ENCODE results near the gene KRTAP6-1. TPM values are rescaled to one million over a fixed set of nuclear protein-coding genes. Genes with fewer than 3 reads are reported as not detected.

KRTAP6-1 gene, protein sequence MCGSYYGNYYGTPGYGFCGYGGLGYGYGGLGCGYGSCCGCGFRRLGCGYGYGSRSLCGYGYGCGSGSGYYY
- polyA plus RNA-seq (ENCODE audit: insufficient read length in 3 of 3): not detected

DNA sequence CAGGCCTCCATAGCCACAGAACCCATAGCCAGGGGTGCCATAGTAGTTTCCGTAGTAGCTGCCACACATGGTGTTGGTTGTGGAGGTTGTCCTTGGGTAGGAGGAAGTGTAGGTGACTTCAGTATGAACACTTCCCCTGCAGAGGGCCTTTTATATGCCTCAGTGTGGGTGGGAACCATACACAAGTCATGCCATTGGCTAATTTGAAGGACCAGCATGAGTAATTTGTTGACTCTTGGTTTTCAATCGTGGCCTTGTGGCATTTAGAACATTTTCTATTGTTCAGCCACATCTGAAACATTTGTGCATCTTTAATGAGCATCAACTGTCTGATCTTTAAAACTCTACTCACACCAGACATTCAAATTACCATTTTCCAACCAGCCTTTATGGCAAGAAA is at the start of gene KRTAP6-1:
Gene KRTAP6-1, minus strand, starts transcription at position 95 of the 400 bp plus-strand sequence. Its CDS starts 26 bp downstream, at position 69.
- DNase-seq (ENCODE audit: low read depth in 3 of 3, low spot score in 2 of 3): no peak

DNA sequence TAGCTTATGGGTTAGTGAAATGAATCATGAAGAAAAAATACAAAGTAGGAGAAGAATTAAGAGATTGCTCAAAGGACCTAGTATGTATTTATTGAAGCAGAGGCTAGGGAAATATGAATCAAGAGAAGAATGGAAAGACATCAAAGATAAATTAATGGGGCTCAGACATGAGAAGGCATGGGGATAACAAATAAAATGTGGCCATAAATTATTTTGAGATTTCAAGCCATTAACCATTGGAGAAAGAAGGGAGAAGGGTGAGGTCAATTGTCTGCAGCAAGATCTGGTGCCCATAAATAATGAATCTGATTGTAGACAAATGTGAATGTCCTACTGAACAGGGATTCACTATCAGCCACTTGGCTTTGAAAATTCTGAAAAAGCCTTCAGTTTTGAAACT is 39.2 kb upstream of the KRTAP6-1 start:
- no peak for DNase-seq (ENCODE audit: low read depth in 3 of 3, low spot score in 2 of 3)

DNA sequence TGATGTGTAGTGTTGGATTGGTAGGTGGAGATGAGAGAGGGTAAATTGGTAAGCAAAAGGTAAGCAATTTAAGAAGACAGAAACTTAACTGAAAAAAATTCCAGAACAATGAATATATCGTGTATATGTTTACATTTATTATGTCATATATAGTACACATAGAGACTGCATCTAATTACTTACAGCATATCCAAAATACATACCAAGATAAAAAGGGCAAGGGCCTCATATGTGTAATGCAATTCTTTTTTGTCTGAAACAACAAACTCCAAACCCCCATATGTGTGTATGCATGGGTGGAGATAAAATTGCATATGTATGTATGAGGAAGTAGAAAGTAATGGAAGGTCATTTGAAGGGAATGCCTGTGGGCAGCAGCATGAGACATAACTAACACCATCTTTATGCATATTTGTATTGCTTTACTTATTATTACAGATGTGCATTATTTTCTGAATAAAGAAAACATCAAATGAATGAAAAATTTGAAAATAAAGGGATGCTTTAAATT is 33.2 kb upstream of the KRTAP6-1 start:
- DNase-seq (ENCODE audit: low read depth in 3 of 3, low spot score in 2 of 3): no peak

DNA sequence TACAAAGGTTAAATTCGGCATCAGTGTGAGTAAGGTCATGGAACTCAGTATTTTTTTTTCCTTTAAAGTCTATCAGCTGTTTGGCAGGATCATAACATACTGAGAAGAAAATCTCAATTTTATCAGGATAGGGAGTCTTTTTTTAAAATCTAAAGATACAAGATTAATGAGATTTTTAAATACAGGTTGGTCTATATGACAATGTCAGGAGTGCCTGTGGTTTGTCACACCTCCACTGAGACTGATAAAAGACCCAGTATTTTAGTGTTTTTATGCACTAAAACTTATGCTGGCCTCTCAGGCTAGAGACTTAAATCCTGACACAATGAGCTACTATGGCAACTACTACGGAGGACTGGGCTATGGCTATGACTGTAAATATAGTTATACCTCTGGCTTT is 28.8 kb upstream of the KRTAP6-1 start, which contains the start of gene KRTAP20-3:
Gene KRTAP20-3, plus strand, starts transcription at position 301 of the 400 bp plus-strand sequence.
- DNase-seq (ENCODE audit: low read depth in 3 of 3, low spot score in 2 of 3): no peak

DNA sequence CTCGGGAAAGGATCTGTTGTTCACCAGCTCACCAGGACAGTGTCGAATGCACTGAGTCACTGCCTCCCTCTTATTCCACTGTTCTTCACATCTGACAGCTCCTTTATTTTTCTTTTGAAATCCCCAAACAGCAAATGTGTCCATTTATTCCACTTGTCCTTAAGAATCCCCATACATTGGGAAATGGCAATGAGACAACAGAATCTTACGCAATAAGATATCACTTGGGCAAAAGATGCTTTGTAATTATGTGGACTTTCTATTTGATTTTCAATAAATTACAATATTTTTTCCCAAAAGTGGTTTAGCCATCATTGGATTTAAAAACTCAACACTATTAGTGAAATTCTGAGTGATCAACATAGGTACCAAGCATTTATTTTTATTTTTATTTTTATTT is 25.0 kb upstream of the KRTAP6-1 start:
- DNase-seq (ENCODE audit: low read depth in 3 of 3, low spot score in 2 of 3): no peak

DNA sequence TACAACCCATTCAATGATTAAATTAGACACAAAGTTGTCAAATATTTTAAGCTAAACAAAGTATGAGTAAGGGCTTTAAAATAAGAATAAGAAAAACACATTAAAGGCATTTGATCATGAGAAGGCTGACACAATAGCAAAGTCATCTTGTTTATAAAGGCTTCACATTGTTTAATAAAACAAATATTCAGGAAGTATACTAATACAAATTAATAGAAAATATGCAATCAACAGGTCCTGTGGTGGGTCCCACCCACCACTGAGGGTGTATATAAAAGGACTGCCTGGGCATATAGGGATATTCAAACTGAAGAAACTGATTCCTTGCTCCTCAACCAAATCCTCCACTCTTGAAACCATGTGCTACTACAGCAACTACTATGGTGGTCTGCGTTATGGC is 21.2 kb upstream of the KRTAP6-1 start, which contains the start of gene KRTAP20-2:
Gene KRTAP20-2, plus strand, starts transcription at position 301 of the 400 bp plus-strand sequence. Its CDS starts 58 bp downstream, at position 359.
- DNase-seq (ENCODE audit: low read depth in 3 of 3, low spot score in 2 of 3): no peak

DNA sequence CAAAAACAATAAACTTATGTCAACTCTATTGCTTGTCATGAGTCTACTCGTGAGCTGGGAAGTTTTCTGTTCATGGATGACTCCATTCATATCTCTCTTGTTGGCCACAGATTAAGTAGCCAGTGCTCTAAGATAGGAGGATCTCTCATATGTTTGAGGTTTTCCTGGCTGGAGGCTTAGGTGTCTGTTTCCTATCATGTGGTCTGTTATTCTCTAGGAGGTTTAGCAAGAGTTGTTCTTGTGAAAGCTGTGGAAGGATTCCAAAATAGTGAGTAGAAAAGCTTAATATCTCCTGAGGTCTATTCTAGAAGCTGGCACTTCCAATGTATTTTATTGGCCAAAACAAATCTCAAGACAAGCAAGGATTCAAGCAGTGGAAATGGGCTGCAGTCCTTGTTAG is 15.5 kb upstream of the KRTAP6-1 start:
- no peak for DNase-seq (ENCODE audit: low read depth in 3 of 3, low spot score in 2 of 3)

DNA sequence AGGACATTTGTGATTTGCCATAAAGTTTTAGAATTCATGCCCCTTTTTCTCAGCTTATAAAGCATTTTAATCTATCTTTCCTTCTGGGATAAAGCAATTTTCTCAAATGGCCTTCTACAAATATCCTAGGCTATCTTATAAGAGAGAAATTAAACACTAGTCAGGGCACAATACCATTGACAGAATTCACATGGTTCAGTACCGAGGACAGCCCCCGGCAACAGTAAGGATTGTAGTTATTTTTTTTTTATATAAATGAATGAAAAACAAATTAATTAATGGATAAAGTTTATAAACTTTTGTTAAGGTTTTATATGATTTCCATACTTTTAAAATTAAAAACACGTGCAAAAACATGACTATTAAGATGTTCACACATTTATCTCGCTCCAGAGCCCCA is 14.4 kb upstream of the KRTAP6-1 start:
- DNase-seq (ENCODE audit: low read depth in 3 of 3, low spot score in 2 of 3): no peak

DNA sequence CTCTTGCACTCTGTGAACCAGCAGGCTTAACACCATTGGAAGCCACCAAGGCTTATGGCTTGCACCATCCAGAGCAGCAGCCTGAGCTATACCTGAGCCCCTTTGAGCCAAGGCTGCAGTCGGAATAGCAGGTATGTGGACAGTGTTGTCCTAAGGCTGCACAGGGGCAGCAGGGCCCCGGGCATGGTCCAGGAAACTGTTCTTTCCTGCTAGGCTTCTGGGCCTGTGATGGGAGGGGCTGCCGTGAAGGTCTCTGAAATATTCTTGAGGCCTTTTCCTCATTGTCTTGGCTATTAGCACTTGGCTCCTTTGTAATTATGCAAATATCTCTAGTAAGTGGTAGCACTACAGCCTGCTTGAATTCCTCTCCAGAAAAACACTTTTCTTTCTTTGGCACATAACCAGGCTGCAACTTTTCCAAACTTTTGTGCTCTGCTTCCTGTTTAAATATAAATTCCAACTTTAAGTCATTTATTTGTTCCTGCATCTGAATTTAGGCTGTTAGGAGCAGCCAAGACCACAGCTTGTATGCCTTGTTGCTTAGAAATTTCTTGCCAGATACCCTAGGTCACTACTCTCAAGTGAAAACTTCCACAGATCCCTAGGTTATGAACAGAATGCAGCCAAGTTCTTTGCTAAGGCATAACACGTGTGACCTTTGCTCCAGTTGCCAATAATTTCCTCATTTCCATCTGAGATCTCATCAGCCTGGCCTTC is 11.9 kb upstream of the KRTAP6-1 start:
- DNase-seq (ENCODE audit: low read depth in 3 of 3, low spot score in 2 of 3): no peak

DNA sequence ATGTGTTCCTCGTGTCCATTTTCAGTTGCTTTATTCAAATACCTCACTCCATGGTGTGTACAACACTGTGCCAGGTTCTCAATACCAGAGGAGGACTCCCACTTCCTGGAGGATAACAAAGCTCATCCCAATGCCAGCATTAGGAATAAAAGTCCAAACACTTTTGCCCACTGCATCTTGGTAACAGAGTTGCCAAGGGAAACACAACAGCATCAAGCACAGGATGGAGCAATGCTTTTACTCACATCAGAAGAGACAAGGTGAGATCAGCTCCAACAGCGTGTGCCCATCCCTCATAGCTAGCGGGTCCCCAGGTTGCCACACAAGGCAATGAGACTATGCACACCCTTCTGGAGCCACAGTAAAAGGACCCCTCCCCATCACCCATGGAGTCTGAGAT is 9.6 kb upstream of the KRTAP6-1 start:
- no peak for DNase-seq (ENCODE audit: low read depth in 3 of 3, low spot score in 2 of 3)

DNA sequence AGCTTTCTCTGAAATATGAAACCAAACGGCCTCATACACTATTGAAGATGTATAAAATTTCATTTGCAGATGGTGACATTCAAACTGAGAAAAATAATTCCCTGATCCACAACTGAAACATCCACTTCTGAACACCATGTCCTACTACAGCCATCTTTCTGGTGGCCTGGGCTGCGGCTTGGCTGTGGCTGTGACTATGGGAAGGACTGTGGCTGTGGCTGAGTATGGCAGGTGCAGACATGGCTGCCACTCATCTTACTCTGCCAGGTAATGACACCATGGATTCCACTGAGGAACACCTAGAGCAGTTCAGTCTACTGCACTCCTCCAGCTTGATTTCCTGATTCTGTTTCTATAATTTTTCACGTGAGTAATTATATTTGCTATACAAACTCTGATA is 6.8 kb upstream of the KRTAP6-1 start, which contains the start of gene KRTAP20-4:
Gene KRTAP20-4, plus strand, starts transcription at position 106 of the 400 bp plus-strand sequence.
- no peak for DNase-seq (ENCODE audit: low read depth in 3 of 3, low spot score in 2 of 3)

DNA sequence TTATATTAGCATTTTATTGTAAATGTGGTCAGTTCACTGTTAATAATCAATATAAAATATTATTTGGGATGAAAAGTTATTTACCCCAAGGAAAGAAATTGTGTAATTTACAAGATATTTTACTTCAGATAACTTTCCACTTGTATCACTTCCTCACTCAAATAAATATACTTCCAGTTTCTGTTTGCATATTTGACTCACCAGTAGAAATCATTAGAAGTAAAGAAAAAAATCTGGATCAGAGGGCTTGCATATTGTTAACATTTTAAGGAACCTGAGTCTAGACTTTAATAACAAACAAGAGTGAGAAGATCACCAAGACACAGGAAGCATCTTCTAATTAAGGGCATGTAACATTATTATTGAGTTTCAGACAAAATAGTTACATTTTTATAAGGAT is 6.3 kb upstream of the KRTAP6-1 start:
- no peak for DNase-seq (ENCODE audit: low read depth in 3 of 3, low spot score in 2 of 3)

DNA sequence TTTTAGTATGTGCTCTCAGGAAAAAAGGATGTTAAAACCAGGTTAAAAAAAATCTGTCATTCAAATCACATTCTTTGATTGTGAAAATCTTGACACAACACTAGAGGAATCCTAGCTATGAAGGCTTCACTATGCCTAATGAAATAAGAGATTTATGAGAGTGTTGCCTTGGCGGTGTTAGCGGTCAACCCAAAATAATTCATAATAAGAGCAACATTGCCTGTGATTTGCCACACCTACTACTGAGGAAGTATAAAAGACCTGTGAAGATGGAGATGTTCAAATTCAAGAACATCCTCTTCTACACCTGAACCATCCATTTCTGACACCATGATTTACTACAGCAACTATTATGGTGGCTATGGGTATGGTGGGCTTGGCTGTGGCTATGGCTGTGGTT is 2.4 kb upstream of the KRTAP6-1 start, which contains the start of gene KRTAP20-1:
Gene KRTAP20-1, plus strand, starts transcription at position 301 of the 400 bp plus-strand sequence. Its CDS starts 30 bp downstream, at position 331.
- no peak for DNase-seq (ENCODE audit: low read depth in 3 of 3, low spot score in 2 of 3)

DNA sequence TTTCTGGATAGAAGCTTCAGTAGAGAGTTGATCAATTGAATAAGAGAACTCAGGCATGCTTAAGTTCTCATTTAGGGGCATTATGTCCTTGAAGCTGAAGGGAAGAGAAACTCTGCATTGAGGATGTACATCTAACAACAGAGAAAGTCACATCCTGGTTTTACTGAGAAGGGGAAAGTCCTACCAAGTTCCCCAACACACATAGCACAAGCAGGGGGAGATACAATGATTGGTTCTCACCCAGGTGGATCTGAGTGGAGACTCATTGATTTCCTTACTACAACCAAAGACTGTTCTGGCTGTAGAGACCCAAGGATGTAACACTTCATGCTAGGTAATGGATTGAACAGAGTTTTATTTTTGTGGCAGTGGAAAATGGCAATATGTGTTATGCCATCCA is 1.5 kb upstream of the KRTAP6-1 start:
- no peak for DNase-seq (ENCODE audit: low read depth in 3 of 3, low spot score in 2 of 3)

DNA sequence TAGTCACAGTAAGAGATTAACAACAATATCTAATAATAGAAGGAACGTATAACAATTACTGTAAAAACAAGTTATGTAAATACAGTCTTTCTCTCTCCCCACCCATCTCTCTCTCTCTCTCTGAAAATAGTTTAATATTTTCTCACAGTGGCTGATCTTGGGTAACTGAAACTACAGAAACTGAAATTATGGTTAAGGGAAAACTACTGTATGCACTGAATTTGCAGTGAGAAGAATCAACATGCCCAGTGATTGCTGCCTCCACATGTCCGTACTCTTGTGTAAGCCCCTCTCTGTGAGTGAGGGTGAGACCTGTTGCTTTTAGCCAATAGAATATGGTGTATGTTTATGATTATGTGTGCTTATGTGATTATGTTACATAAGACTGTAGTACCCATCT is 1.6 kb downstream of the KRTAP6-1 start:
- no peak for DNase-seq (ENCODE audit: low read depth in 3 of 3, low spot score in 2 of 3)

DNA sequence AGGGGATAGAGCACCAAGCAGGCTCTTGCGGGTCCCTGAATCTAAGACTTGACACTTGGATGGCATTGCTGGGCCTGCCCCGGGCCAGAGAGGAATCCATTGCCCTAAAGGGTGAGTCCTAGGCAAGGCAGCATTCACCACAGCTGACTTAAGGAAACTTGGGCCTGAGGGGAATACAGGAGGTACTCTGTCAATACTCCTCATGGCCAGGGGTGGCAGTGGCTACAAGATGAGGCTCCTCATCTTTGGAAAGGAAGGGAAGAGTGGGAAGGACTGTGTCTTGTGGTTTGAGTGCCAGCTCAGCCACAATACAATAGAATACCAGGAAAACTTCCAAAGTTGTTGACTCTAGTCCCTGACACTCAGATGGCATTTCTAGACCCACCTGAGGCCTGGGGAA is 7.8 kb downstream of the KRTAP6-1 start:
- DNase-seq (ENCODE audit: low read depth in 3 of 3, low spot score in 2 of 3): no peak

DNA sequence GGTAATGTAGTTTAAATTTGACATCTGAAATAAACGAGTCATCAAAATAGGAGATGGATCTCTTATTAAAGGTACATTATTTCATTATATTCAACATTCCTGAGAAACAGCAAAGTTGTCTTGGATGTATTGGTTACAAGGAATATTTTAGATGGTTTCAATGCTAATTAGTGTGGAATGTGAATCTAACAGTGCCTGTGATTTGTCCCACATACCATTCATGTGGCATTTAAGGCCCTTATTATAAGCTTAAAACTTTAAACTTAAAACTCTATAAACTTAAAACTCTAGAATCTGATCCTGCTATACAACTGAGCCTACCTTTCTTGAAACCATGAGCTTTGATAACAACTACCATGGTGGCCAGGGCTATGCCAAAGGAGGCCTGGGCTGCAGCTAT is 12.9 kb downstream of the KRTAP6-1 start, which contains the start of gene KRTAP22-1:
Gene KRTAP22-1, plus strand, starts transcription at position 301 of the 400 bp plus-strand sequence.
- DNase-seq (ENCODE audit: low read depth in 3 of 3, low spot score in 2 of 3): no peak

DNA sequence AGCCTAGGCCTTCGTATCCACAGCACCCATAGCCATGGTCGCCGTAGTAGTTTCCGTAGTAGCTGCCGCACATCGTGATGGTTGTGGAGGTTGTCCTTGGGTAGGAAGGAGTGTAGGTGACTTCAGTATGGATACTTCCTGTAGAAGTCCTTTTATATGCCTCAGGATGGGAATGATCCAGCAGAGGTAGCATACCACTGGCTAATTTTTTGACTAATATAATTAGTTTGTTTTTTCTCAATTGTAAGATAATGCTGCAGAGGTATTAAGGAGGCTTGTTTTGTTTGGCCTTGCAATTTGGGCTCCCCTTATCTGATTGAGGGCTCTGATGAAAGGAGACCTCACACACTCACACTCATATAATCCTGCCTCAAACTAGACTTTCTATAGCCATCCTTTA is 14.9 kb downstream of the KRTAP6-1 start, which contains the start of gene KRTAP6-2:
Gene KRTAP6-2, minus strand, starts transcription at position 101 of the 400 bp plus-strand sequence. Its CDS starts 28 bp downstream, at position 73.
- DNase-seq (ENCODE audit: low read depth in 3 of 3, low spot score in 2 of 3): no peak

DNA sequence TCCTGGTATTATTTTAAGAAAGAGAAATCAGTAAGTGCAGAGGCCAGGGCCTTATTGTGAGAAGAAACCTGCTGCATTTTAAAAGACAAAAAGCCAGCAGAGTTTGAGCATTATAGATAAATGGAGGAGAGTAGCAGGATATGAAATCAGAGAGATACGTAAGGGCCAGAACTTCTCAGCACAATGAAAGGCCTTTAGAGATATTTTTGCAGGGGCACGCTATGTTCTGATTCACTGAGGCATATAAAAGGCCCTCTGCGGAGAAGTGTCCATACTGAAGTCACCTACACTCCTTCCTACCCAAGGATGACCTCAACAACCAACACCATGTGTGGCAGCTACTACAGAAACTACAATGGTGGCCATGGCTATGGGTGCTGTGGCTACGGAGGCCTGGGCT is 21.6 kb downstream of the KRTAP6-1 start, which contains the start of gene KRTAP6-3:
Gene KRTAP6-3, plus strand, starts transcription at position 301 of the 400 bp plus-strand sequence. Its CDS starts 6 bp downstream, at position 307.
- no peak for DNase-seq (ENCODE audit: low read depth in 3 of 3, low spot score in 2 of 3)

DNA sequence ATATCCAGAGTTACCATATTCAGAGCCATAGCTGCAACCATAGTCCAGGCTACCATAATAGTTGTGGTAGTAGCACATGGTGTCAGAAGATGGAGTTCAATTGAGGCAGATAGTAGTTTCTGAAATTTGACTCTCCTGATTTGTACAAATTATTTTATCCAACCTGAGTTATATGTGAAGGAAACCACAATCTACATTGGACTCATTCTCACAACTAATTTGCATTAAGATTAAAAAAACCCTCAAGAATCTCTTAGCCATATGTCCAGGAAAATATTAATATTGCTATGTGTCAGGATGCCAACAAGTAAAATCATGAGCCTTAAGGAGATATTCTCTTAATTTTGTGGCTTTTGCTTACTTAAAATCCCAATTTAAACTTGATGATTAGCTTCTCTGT is 23.4 kb downstream of the KRTAP6-1 start, which contains the start of gene KRTAP22-2:
Gene KRTAP22-2, minus strand, starts transcription at position 101 of the 400 bp plus-strand sequence.
- no peak for DNase-seq (ENCODE audit: low read depth in 3 of 3, low spot score in 2 of 3)

DNA sequence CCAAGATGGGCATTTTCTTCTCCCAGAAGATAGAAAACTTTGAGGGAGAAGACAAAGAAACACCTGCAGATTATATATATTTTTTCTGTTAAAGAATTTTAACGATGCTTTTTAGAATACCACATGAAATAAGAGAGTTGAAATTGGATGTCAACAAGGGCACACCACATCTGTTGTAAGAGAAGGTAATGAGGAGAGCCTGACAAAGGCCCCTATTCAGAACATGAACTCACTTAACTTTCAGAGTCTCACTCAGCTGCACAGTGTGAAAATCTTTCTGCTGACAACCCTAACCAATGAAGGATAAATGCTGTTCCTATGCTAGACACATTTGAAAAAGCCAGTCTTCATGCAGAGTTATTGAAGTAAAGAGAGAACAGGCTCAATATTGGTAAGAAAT is 30.9 kb downstream of the KRTAP6-1 start:
- no peak for DNase-seq (ENCODE audit: low read depth in 3 of 3, low spot score in 2 of 3)

Data from right renal cortex interstitium (tissue), 3 donors.